ENCODE measurements around the gene KCNMB1.

KCNMB1 gene
- long read RNA-seq: 0 reads

GRCh38 chr5:170388818-170389549 lies at the start of gene KCNMB1:
Gene KCNMB1 (minus strand): TSS chr5:170389367. CDS start chr5:170385447, 3,920 bp downstream.
- TF ChIP-seq GABPA (IDR thresholded peaks at IDR 0.05; ENCODE audit: low read depth) (no peak), CTCF (IDR thresholded peaks at IDR 0.05; ENCODE audit: insufficient read depth, low read length) (no peak), REST (IDR thresholded peaks at IDR 0.05; ENCODE audit: insufficient replicate concordance, low read depth) (no peak), POLR2AphosphoS5 (IDR thresholded peaks at IDR 0.05; ENCODE audit: low read depth) (no peak), SPI1 (IDR thresholded peaks at IDR 0.05; ENCODE audit: borderline replicate concordance, low read depth) (no peak)
- DNase-seq (ENCODE audit: low read depth in 1 of 2, low spot score in 1 of 2): peak in 1 of 2 experiments; percentile 50
- peak within 1 kb of the TSS; percentile 7 for H3K27ac ChIP-seq (replicated peaks)
- H3K4me3 ChIP-seq (replicated peaks; ENCODE audit: insufficient read depth, low read length): peak within 1 kb of the TSS; percentile 42
- H3K27me3 ChIP-seq (ENCODE audit: insufficient read depth, poor library complexity, severe bottlenecking): no peaks in the 10 kb centered on the region

GRCh38 chr5:170438581-170438980 lies 49.4 kb upstream of the KCNMB1 start:
- DNase-seq (ENCODE audit: low read depth in 1 of 2, low spot score in 1 of 2): no peak
- Histone ChIP-seq H3K27ac (replicated peaks) (no peak overlapping the region), H3K27me3 (ENCODE audit: insufficient read depth, poor library complexity, severe bottlenecking) (no peaks in the 10 kb centered on the region), H3K4me3 (replicated peaks; ENCODE audit: insufficient read depth, low read length) (no peak overlapping the region)
- TF ChIP-seq GABPA (IDR thresholded peaks at IDR 0.05; ENCODE audit: low read depth) (no peak), POLR2AphosphoS5 (IDR thresholded peaks at IDR 0.05; ENCODE audit: low read depth) (no peak), CTCF (IDR thresholded peaks at IDR 0.05; ENCODE audit: insufficient read depth, low read length) (no peak), REST (IDR thresholded peaks at IDR 0.05; ENCODE audit: insufficient replicate concordance, low read depth) (no peak)

GRCh38 chr5:170437621-170438375 lies 48.6 kb upstream of the KCNMB1 start:
- H3K4me3 ChIP-seq (replicated peaks; ENCODE audit: insufficient read depth, low read length): no peak overlapping the region
- no peak overlapping the region for H3K27ac ChIP-seq (replicated peaks)
- no peak for TF ChIP-seq POLR2AphosphoS5 (IDR thresholded peaks at IDR 0.05; ENCODE audit: low read depth)
- TF ChIP-seq CTCF (IDR thresholded peaks at IDR 0.05; ENCODE audit: insufficient read depth, low read length): no peak
- no peak for TF ChIP-seq SPI1 (IDR thresholded peaks at IDR 0.05; ENCODE audit: borderline replicate concordance, low read depth)
- TF ChIP-seq REST (IDR thresholded peaks at IDR 0.05; ENCODE audit: insufficient replicate concordance, low read depth): no peak
- no peak for TF ChIP-seq GABPA (IDR thresholded peaks at IDR 0.05; ENCODE audit: low read depth)
- no peak for DNase-seq (ENCODE audit: low read depth in 1 of 2, low spot score in 1 of 2)
- H3K27me3 ChIP-seq (ENCODE audit: insufficient read depth, poor library complexity, severe bottlenecking): no peaks in the 10 kb centered on the region
